Thyroid gland (tissue), 4 donors: ENCODE data around the gene HK3. TPM values are rescaled to one million over a fixed set of nuclear protein-coding genes. Genes with fewer than 3 reads are reported as not detected.

Experiments used
- DNase-seq, 2 donors: peaks; one replicate each; pipeline ENCODE4 v3.0.0-alpha.2; 2019
- H3K27ac ChIP-seq, 3 donors: fragments of 200-600 bp; sonication (generic); 1 replicate in 2 of 3; 2 replicates in 1 of 3; pipeline ENCODE4 v1.5.1; 2016 to 2019; ENCODE audit warnings: mild to moderate bottlenecking in 1 of 3, moderate library complexity in 1 of 3
- H3K27me3 ChIP-seq: fragments of 200-600 bp; sonication (generic); one replicate; pipeline ENCODE4 v1.5.1; 2019
- H3K36me3 ChIP-seq, 2 donors: fragments of 200-600 bp; sonication (generic); one replicate each; pipeline ENCODE4 v1.5.1; 2016 to 2019
- H3K4me1 ChIP-seq, 2 donors: fragments of 200-600 bp; sonication (generic); one replicate each; pipeline ENCODE4 v1.5.1; 2017 to 2019
- H3K4me3 ChIP-seq, 3 donors: fragments of 200-600 bp; sonication (generic); replicated peaks in 1 of 3; 1 replicate in 2 of 3; 2 replicates in 1 of 3; pipeline ENCODE4 v1.5.1; 2016; ENCODE audit warnings: mild to moderate bottlenecking in 1 of 3
- H3K9me3 ChIP-seq: fragments of 200-600 bp; sonication (generic); one replicate; pipeline ENCODE4 v1.5.1; 2017
- CTCF ChIP-seq, 6 experiments: fragments of 200-600 bp in 3 of 6; fragments of 450-650 bp in 3 of 6; sonication (generic) in 3 of 6; IDR thresholded peaks; one replicate each; pipeline ENCODE4 v1.5.1; 2016 to 2019; ENCODE audit warnings: antibody characterized with exemption in 6 of 6, mild to moderate bottlenecking in 2 of 6, inconsistent platforms in 1 of 6, moderate library complexity in 1 of 6
- POLR2A ChIP-seq, 2 donors: fragments of 450-650 bp; IDR thresholded peaks; one replicate each; pipeline ENCODE4 v1.6.1; 2017; ENCODE audit warnings: antibody characterized with exemption in 2 of 2, mild to moderate bottlenecking in 2 of 2, moderate library complexity in 1 of 2
- WGBS, 2 donors: methylation state at CpG; one replicate each; pipeline ENCODE4 v1.1.5; 2017; 5-methylcytosine and 5-hydroxymethylcytosine counted together
- intact Hi-C: fragments of 100-400 bp; cut with DNase I; formaldehyde crosslinking; loops from one replicate; pipeline ENCODE4 v1.15.1; 2023
- total RNA-seq, 4 donors: library from RNA; depleted of rRNA; stranded (reverse); fragments of >200 nt; gene quantifications; one replicate each; pipeline ENCODE4 v1.2.3, GENCODE V29; 2016

HK3 gene
- total RNA-seq, 4 donors from 2014 or later: 0.67 to 3.1 (median 2.1) TPM

- Histone ChIP-seq H3K9me3 (no peaks in the 10 kb centered on the region), H3K27me3 (no peaks in the 10 kb centered on the region), H3K4me3 (no peak overlapping the region), H3K27ac (no peak overlapping the region), H3K36me3 (no peaks in the 10 kb centered on the region), H3K4me1 (no peaks in the 10 kb centered on the region)
- intact Hi-C loops: no loop called here
- WGBS, 2 donors: 64 to 67% methylated on average over 2 of the region's 2 CpGs
- no peak for DNase-seq
- TF ChIP-seq POLR2A (IDR thresholded peaks at IDR 0.05): no peak
- no peak for TF ChIP-seq CTCF (IDR thresholded peaks at IDR 0.05)
Observed at GRCh38 chr5:176915906-176916305, 16.8 kb upstream of the HK3 start.

GRCh38 chr5:176912115-176912514 lies 13.0 kb upstream of the HK3 start:
- no peak for DNase-seq
- Histone ChIP-seq H3K27ac (no peak overlapping the region), H3K9me3 (no peaks in the 10 kb centered on the region), H3K4me3 (no peak overlapping the region), H3K4me1 (no peaks in the 10 kb centered on the region), H3K36me3 (peaks cover 12 to 17% of the 10 kb centered on the region in 2 donors), H3K27me3 (no peaks in the 10 kb centered on the region)
- WGBS, 2 donors: 86 to 96% methylated on average over 2 of the region's 2 CpGs
- TF ChIP-seq POLR2A (IDR thresholded peaks at IDR 0.05): no peak
- no peak for TF ChIP-seq CTCF (IDR thresholded peaks at IDR 0.05)
- intact Hi-C loops: no loop called here

GRCh38 chr5:176908675-176909368 lies 9.7 kb upstream of the HK3 start:
- intact Hi-C loops: no loop called here
- TF ChIP-seq POLR2A (IDR thresholded peaks at IDR 0.05) (no peak), CTCF (IDR thresholded peaks at IDR 0.05) (no peak)
- no peaks in the 10 kb centered on the region for H3K4me1 ChIP-seq
- H3K27ac ChIP-seq: no peak overlapping the region
- no peak overlapping the region for H3K4me3 ChIP-seq
- H3K27me3 ChIP-seq: no peaks in the 10 kb centered on the region
- no peaks in the 10 kb centered on the region for H3K9me3 ChIP-seq
- H3K36me3 ChIP-seq: peaks cover 45 to 49% of the 10 kb centered on the region in 2 donors
- 94 to 96% methylated on average over 5 of the region's 5 CpGs for WGBS, 2 donors
- DNase-seq: no peak

DNA sequence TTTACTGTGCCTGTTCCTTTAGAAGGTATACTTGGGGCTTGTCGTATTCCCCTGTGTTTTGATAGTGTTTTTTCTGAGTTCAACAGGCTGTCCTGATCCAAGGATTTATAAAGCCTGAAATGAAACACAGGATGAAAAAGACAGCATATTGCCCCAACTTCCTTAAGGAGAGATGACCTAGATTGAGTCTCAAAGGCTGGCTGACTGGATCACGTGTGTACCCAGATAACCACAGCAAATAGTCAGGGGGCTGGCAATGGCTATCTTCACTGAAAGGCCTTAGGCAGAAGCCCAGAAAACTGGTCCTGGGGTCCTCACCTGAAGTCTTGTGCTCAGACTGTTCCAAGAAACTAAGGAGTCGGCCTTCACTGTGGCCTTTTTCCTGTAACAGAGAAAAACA lies 7.7 kb upstream of the HK3 start:
- TF ChIP-seq POLR2A (IDR thresholded peaks at IDR 0.05) (no peak), CTCF (IDR thresholded peaks at IDR 0.05) (no peak)
- no peaks in the 10 kb centered on the region for H3K9me3 ChIP-seq
- H3K4me1 ChIP-seq: no peaks in the 10 kb centered on the region
- H3K36me3 ChIP-seq: peaks cover 51 to 54% of the 10 kb centered on the region in 2 donors
- no peaks in the 10 kb centered on the region for H3K27me3 ChIP-seq
- H3K27ac ChIP-seq: no peak overlapping the region
- intact Hi-C loops: no loop called here
- 89 to 95% methylated on average over 3 of the region's 3 CpGs for WGBS, 2 donors
- no peak overlapping the region for H3K4me3 ChIP-seq
- DNase-seq: no peak

DNA sequence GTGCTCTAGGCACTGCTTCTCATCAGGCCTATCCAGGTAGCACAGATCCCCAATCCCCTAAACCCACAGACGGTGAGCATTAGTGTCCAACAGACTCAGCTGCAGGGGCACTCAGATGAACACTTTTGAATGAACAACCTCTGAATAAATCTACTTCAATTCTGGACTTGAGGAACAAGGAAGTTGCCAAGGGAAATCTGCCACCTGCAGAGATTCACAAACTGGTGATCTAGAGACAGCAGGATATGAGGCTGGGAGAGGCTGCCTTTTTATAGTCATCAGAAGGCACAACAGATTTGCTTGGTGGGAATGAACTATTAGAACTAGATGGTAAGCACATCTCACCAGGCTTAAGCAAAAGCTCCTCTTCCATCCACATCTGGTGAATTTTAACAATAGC lies 7.0 kb upstream of the HK3 start:
- no peak for DNase-seq
- H3K4me1 ChIP-seq: no peaks in the 10 kb centered on the region
- no peaks in the 10 kb centered on the region for H3K27me3 ChIP-seq
- no peak overlapping the region for H3K27ac ChIP-seq
- TF ChIP-seq CTCF (IDR thresholded peaks at IDR 0.05) (no peak), POLR2A (IDR thresholded peaks at IDR 0.05) (no peak)
- no peak overlapping the region for H3K4me3 ChIP-seq
- intact Hi-C loops: no loop called here
- no peaks in the 10 kb centered on the region for H3K9me3 ChIP-seq
- H3K36me3 ChIP-seq: peaks cover 51 to 54% of the 10 kb centered on the region in 2 donors
- WGBS, 2 donors: 84 to 95% methylated on average over 1 of the region's 1 CpG
